HG03442 (cell line): ENCODE measurements around the gene NDST1.

ENCODE experiments used
- ATAC-seq: cut with Tn5 transposase; IDR thresholded peaks from one replicate; pipeline ENCODE4 v1.9.1; 2021; ENCODE audit warnings: mild to moderate bottlenecking, moderate library complexity; ENCODE audit not compliant: unreplicated experiment

NDST1 gene

GRCh38 chr5:150521939-150522503 is 14.1 kb downstream of the NDST1 start:
- no peak for ATAC-seq

GRCh38 chr5:150522504-150523414 is 14.8 kb downstream of the NDST1 start:
- ATAC-seq: no peak

GRCh38 chr5:150523472-150524350 is 15.8 kb downstream of the NDST1 start:
- no peak for ATAC-seq

- ATAC-seq: no peak
These were observed 17.2 kb downstream of the NDST1 start for GRCh38 chr5:150525163-150525562.

DNA sequence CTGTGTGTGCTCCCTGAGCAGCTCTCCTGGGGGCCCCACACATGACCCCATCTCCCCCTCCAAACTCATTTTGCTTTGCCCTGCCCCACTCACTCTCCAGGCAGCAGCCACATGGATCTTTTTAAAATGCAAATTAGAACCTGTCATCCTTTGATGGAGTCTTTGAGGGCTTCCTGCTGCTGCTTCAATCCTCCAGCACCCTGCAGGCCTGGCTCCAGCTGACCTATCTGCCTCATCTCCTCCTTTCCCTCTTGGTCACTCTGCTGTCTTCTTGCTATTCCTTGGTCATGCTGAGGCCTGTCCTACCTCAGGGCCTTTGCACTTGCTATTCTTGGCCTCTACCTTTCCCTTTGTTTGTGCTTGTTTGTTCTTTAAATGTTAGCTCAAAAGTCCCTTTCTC is 17.9 kb downstream of the NDST1 start:
- no peak for ATAC-seq

DNA sequence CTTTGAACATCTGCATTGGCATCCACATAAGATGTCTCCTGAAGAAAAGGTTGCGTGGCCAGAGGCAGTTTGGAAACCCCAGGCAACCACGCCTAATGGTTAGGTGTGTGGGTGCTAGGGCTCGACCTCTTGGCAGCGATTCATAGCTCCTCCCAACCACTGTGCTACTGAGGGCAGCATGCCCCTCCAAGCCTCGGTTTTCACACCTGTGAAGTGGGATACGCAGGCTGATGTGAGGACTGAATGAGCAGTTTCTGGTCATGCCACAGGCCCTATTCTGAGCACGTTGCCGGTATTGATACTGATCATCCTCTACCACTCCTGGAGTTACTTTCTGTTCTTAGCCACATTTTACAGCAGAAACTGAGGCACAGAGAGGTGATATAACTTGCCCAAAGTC is 19.1 kb downstream of the NDST1 start:
- no peak for ATAC-seq

GRCh38 chr5:150527808-150528207 is 19.9 kb downstream of the NDST1 start:
- ATAC-seq: no peak

GRCh38 chr5:150528924-150529546 is 21.1 kb downstream of the NDST1 start:
- no peak for ATAC-seq

GRCh38 chr5:150529555-150529954 is 21.6 kb downstream of the NDST1 start:
- no peak for ATAC-seq

DNA sequence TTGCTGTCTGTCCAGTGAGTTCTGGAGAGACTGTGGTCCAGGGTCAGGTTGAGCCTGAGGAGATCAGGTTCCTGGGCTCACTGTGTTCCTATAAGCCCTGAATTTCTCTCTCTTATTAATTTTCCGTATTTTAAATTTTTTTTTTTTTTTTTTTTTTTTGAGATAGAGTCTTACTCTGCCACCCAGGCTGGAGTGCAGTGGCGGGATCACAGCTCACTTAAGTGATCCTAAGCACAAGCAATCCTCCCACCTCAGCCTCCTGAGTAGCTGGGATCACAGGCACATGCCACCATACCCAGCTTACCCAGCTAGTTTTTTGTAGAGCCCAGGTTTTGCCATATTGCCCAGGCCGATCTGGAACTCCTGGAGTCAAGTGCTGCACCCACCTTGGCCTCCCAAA is 22.5 kb downstream of the NDST1 start:
- no peak for ATAC-seq

DNA sequence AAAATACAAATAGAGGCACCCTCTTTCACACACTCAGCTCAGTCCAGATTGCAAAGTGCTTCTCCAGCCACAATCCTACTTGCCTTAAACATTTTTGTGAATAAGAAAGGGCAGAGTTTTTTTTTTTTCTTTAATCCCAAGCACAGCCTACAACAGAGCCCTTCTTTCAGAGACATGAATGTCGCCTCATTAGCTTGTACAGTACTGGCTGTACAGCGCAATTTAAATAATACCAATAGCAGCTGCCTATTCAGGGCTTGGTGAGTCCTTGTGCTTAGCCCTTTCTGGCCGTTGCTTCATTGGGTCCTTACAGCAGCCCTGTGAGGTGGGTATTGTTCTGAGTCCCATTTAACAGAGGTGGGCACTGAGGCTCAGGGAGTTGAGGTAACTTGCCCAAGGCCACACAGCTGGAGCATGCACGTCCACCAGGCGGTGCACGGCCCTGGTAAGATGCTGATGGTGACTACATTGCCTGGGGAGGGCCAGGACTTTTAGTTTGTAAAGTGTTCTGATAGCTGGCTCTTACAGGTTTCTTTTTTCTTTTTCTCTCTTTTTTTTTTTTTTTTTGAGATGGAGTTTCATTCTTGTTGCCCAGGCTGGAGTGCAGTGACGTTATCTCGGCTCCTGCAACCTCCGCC is 23.1 kb downstream of the NDST1 start:
- no peak for ATAC-seq

- no peak for ATAC-seq
These were observed 23.8 kb downstream of the NDST1 start for GRCh38 chr5:150531686-150532085.

DNA sequence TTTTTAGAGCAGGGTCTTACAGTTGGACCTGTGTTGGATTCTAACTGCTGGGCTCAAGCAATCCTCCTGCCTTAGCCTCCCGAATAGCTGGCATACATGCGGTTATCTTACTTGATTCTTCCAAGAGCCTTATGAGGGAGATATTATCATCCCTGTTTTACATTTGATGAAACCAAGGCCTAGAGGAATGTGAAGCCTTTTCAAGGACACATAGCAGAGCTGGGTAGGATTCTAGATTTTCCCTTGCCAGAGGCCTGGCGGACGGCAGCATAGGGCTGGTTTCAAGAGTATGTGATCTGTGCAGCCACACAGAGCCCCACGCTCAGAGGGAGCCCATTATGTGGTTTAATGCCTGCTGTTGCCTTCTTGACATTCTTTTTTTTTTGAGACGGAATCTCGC is 24.2 kb downstream of the NDST1 start:
- no peak for ATAC-seq

GRCh38 chr5:150532996-150533395 is 25.1 kb downstream of the NDST1 start:
- ATAC-seq: no peak

GRCh38 chr5:150534811-150535210 is 26.9 kb downstream of the NDST1 start:
- ATAC-seq: no peak

DNA sequence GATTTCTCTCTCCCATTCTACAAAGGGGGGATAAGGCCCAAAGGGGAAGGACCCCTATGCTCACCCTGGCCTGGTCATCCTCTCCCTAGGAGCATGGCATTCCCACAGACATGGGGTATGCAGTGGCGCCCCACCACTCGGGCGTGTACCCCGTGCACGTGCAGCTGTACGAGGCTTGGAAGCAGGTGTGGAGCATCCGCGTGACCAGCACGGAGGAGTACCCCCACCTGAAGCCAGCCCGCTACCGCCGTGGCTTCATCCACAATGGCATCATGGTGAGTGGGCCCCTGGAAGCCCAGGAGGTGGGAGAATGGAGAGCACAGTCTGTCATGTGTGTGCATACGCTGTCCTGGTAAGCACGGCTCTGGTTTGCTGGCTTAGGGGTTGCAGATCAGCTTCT is 27.7 kb downstream of the NDST1 start:
- no peak for ATAC-seq

- no peak for ATAC-seq
These were observed 30.3 kb downstream of the NDST1 start for GRCh38 chr5:150538007-150538917.

DNA sequence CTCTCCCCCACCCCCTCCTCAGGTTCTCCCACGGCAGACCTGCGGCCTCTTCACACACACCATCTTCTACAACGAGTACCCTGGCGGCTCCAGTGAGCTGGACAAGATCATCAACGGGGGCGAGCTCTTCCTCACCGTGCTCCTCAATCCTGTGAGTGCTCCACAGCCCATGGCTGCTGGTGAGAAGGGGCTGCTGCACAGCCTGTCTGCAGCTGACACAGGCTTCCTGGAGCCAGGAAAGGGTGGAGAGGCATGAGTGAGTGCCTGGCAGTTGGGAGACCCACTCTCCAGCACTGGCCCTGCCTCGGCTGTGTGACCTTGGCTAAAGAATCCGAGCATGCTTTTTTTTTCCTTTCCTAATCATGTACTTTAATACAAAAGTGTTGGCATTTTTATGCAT is 31.3 kb downstream of the NDST1 start:
- no peak for ATAC-seq

GRCh38 chr5:150540042-150540441 is 32.1 kb downstream of the NDST1 start:
- ATAC-seq: no peak
